H1 (cell line): ENCODE results near the gene SRSF1. TPM values are rescaled to one million over a fixed set of nuclear protein-coding genes. Genes with fewer than 3 reads are reported as not detected.
"Not testable (repeated sequence)": the region's sequence is repeated elsewhere in the genome, so short reads cannot be mapped to it uniquely, and the experiment has no call there.

Source experiments
- CTCF ChIA-PET: fragments of 300-600 bp; sonication (Branson Sonifier 250); formaldehyde crosslinking; loops from one replicate; lab custom pipeline; 2021; ENCODE audit not compliant: partially characterized antibody; lab: Charles Lee
- POLR2A ChIA-PET: fragments of 300-600 bp; sonication (Branson Sonifier 250); formaldehyde crosslinking; loops from one replicate; lab custom pipeline; 2021; ENCODE audit warnings: inconsistent platforms; ENCODE audit not compliant: partially characterized antibody; lab: Charles Lee
- DNase-seq, 2 experiments: peaks; one replicate each; pipeline versions ENCODE4 v3.0.0 to v3.0.0-alpha.2; 2010 to 2022; ENCODE audit warnings: low spot score in 2 of 2, low read depth in 1 of 2, mixed read lengths in 1 of 2
- FAIRE-seq: peaks from 2 replicates; lab custom pipeline; 2011; peaks lifted over from hg19 to GRCh38; lab: Jason Lieb, UNC
- H2AFZ ChIP-seq: 2 replicates; pipeline ENCODE4 v1.8.1; 2012; ENCODE audit warnings: low read length, inconsistent platforms
- H2AK5ac ChIP-seq: 2 replicates; pipeline ENCODE4 v1.6.1; 2013; ENCODE audit warnings: low read depth, low read length
- H2BK120ac ChIP-seq: replicated peaks from 2 replicates; pipeline ENCODE3; 2013; ENCODE audit warnings: low read depth, low read length, inconsistent platforms
- H2BK12ac ChIP-seq: 2 replicates; pipeline ENCODE4 v1.6.1; 2013; ENCODE audit warnings: low read depth, low read length
- H2BK15ac ChIP-seq: 2 replicates; pipeline ENCODE4 v1.6.1; 2013; ENCODE audit warnings: low read length
- H2BK20ac ChIP-seq: 2 replicates; pipeline ENCODE4 v1.6.1; 2013; ENCODE audit warnings: low read length
- H2BK5ac ChIP-seq: 2 replicates; pipeline ENCODE4 v1.6.1; 2013; ENCODE audit warnings: low read depth, low read length
- H3K14ac ChIP-seq: 2 replicates; pipeline ENCODE4 v1.6.1; 2013; ENCODE audit warnings: inconsistent platforms; ENCODE audit not compliant: insufficient read length
- H3K18ac ChIP-seq: 2 replicates; pipeline ENCODE4 v1.6.1; 2013; ENCODE audit warnings: low read length; ENCODE audit errors: extremely low read depth
- H3K23ac ChIP-seq: 2 replicates; pipeline ENCODE4 v1.6.1; 2013; ENCODE audit warnings: inconsistent platforms; ENCODE audit not compliant: insufficient read length
- H3K23me2 ChIP-seq: 2 replicates; pipeline ENCODE4 v1.6.1; 2013; ENCODE audit warnings: low read depth, low read length
- H3K27ac ChIP-seq: 2 replicates; pipeline ENCODE4 v1.6.1; 2011; ENCODE audit warnings: low read depth, low read length, inconsistent platforms
- H3K27me3 ChIP-seq, 4 experiments: replicated peaks in 1 of 4; 1 replicate in 1 of 4; 2 replicates in 3 of 4; pipeline versions ENCODE4 v1.6.1 to v1.8.1; 2011 to 2013; ENCODE audit warnings: low read length in 3 of 4, mild to moderate bottlenecking in 3 of 4, inconsistent platforms in 2 of 4, mixed read lengths in 2 of 4, moderate library complexity in 1 of 4; ENCODE audit not compliant: control insufficient read depth in 3 of 4, insufficient read depth in 3 of 4; ENCODE audit errors: extremely low read depth in 1 of 4
- H3K36me3 ChIP-seq, 4 experiments: 2 replicates each; pipeline versions ENCODE4 v1.6.1 to v1.8.1; 2011 to 2013; ENCODE audit warnings: mild to moderate bottlenecking in 4 of 4, low read length in 3 of 4, moderate library complexity in 2 of 4, control low read depth in 1 of 4, inconsistent platforms in 1 of 4; ENCODE audit not compliant: insufficient read depth in 4 of 4, control insufficient read depth in 2 of 4
- H3K4ac ChIP-seq: replicated peaks from 2 replicates; pipeline ENCODE3; 2013; ENCODE audit warnings: low read length, low read depth, mixed read lengths, inconsistent platforms; ENCODE audit not compliant: insufficient read length
- H3K4me1 ChIP-seq, 4 experiments: replicated peaks in 1 of 4; 1 replicate in 1 of 4; 2 replicates in 3 of 4; pipeline versions ENCODE4 v1.6.1 to v1.8.1; 2011 to 2013; ENCODE audit warnings: low read length in 3 of 4, inconsistent platforms in 2 of 4, mixed read lengths in 1 of 4; ENCODE audit not compliant: insufficient read depth in 4 of 4, control insufficient read depth in 3 of 4
- H3K4me2 ChIP-seq, 2 experiments: 2 replicates each; pipeline versions ENCODE4 v1.6.1 to v1.8.1; 2011 to 2013; ENCODE audit warnings: low read depth in 2 of 2, low read length in 2 of 2, control low read depth in 1 of 2, inconsistent platforms in 1 of 2, mild to moderate bottlenecking in 1 of 2; ENCODE audit not compliant: insufficient read depth in 1 of 2
- H3K4me3 ChIP-seq, 4 experiments: fragments of 200-600, 300-600 bp in 1 of 4; sonication (generic), shearing (Covaris generic), sonication (Bioruptor Twin) in 1 of 4; 2 replicates each; pipeline versions ENCODE4 v1.5.1 to v1.8.1; 2011 to 2016; ENCODE audit warnings: low read length in 4 of 4, low read depth in 3 of 4, control low read depth in 2 of 4, inconsistent platforms in 2 of 4, mild to moderate bottlenecking in 2 of 4, mixed read lengths in 1 of 4, moderate library complexity in 1 of 4; ENCODE audit not compliant: insufficient read depth in 2 of 4; ENCODE audit errors: extremely low read depth in 1 of 4
- H3K56ac ChIP-seq: replicated peaks from 2 replicates; pipeline ENCODE3; 2013; ENCODE audit warnings: low read depth, mild to moderate bottlenecking, mixed read lengths, low read length, inconsistent platforms; ENCODE audit not compliant: insufficient read length
- H3K79me1 ChIP-seq: 2 replicates; pipeline ENCODE4 v1.6.1; 2013; ENCODE audit warnings: low read depth, low read length, control low read depth
- H3K79me2 ChIP-seq, 2 experiments: 2 replicates each; pipeline versions ENCODE4 v1.6.1 to v1.8.1; 2012 to 2013; ENCODE audit warnings: low read length in 2 of 2, mild to moderate bottlenecking in 2 of 2, inconsistent platforms in 1 of 2; ENCODE audit not compliant: insufficient read depth in 2 of 2, control insufficient read depth in 1 of 2
- H3K9ac ChIP-seq, 4 experiments: replicated peaks in 1 of 4; 1 replicate in 1 of 4; 2 replicates in 3 of 4; pipeline versions ENCODE4 v1.6.1 to v1.8.1; 2011 to 2013; ENCODE audit warnings: low read depth in 3 of 4, low read length in 3 of 4, control low read depth in 2 of 4, mild to moderate bottlenecking in 2 of 4, moderate library complexity in 2 of 4, inconsistent platforms in 1 of 4; ENCODE audit errors: extremely low read depth in 1 of 4
- H3K9me3 ChIP-seq, 2 experiments: 2 replicates each; pipeline versions ENCODE4 v1.6.1 to v1.8.1; 2012 to 2013; ENCODE audit warnings: mild to moderate bottlenecking in 2 of 2, moderate library complexity in 2 of 2, control low read depth in 1 of 2, inconsistent platforms in 1 of 2, low read depth in 1 of 2, low read length in 1 of 2, mixed read lengths in 1 of 2; ENCODE audit not compliant: insufficient read depth in 2 of 2
- H4K20me1 ChIP-seq, 2 experiments: replicated peaks in 1 of 2; 2 replicates each; pipeline versions ENCODE3 to v1.8.1; 2011 to 2013; ENCODE audit warnings: inconsistent platforms in 2 of 2, low read length in 2 of 2, mild to moderate bottlenecking in 1 of 2; ENCODE audit not compliant: insufficient read depth in 2 of 2, control insufficient read depth in 1 of 2
- H4K5ac ChIP-seq: 2 replicates; pipeline ENCODE4 v1.6.1; 2013; ENCODE audit warnings: low read length, low read depth, mixed read lengths, inconsistent platforms; ENCODE audit not compliant: insufficient read length
- H4K8ac ChIP-seq: 2 replicates; pipeline ENCODE4 v1.8.0; 2013; ENCODE audit warnings: mild to moderate bottlenecking, moderate library complexity, low read length, inconsistent platforms; ENCODE audit not compliant: insufficient read depth; ENCODE audit errors: extremely low read depth
- H4K91ac ChIP-seq: replicated peaks from 2 replicates; pipeline ENCODE3; 2013; ENCODE audit warnings: low read length, mixed read lengths, inconsistent platforms; ENCODE audit not compliant: insufficient read length
- WGBS, 2 experiments: shearing (Covaris generic) in 1 of 2; methylation state at CpG; one replicate each; pipeline versions ENCODE4 v1.1.6 to v1.1.7; 2013 to 2015; ENCODE audit warnings: low lambda C conversion rate in 2 of 2, mixed read lengths in 2 of 2, inconsistent platforms in 1 of 2, low coverage in 1 of 2, missing lambda C conversion rate in 1 of 2; ENCODE audit not compliant: insufficient replicate concordance in 2 of 2, insufficient coverage in 1 of 2, insufficient read length in 1 of 2; ENCODE audit errors: extremely low coverage in 1 of 2, missing lambda C conversion rate in 1 of 2; 5-methylcytosine and 5-hydroxymethylcytosine counted together
- polyA plus RNA-seq, 7 experiments: library from polyadenylated mRNA; depleted of rRNA in 3 of 7; stranded (reverse) in 5 of 7; unstranded in 2 of 7; fragments of >200 nt in 5 of 7; fragments of 200-250 nt in 2 of 7; gene quantifications; 1 replicate in 5 of 7; 2 replicates in 1 of 7; 4 replicates in 1 of 7; pipeline versions ENCODE4 v1.2.1 to v1.2.3, GENCODE V29; 2011 to 2013; ENCODE audit warnings: missing spikeins in 2 of 7, mixed read lengths in 2 of 7
- total RNA-seq: library from RNA; stranded (reverse); fragmentation: NEBNext Ultra II Directional; extraction: Animal tissue kit (Norgen Biotek cat#: 25700); gene quantifications from 2 replicates; pipeline ENCODE4 v1.2.1, GENCODE V29; 2021

SRSF1 gene
- total and polyA plus RNA-seq, 2 of the 8 experiments (the other 6 are each of a cell fraction or from before 2014, with no cell fraction given): 149 to 429 TPM

DNA sequence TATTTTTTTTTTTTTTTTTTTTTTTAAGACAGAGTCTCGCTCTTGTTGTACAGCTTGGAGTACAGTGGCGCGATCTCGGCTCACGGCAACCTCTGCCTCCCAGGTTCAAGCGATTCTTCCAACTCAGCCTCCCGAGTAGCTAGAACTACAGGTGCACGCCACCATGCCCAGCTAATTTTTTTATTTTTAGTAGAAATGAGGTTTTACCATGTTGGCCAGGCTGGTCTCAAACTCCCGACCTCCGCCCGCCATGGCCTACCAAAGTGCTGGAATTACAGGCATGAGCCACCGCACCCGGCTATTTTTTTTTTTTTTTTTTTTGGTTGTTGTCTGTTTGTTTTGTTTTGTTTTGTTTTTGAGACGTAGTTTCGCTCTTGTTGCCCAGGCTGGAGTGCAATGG lies 48.7 kb downstream of the SRSF1 start:
- not testable (repeated sequence) for H3K79me1 ChIP-seq, H3K4ac ChIP-seq, H3K18ac ChIP-seq, H3K56ac ChIP-seq, H3K9ac ChIP-seq, H2AFZ ChIP-seq, H2BK20ac ChIP-seq, H3K9me3 ChIP-seq, H2AK5ac ChIP-seq, H2BK120ac ChIP-seq, H3K27ac ChIP-seq, H3K79me2 ChIP-seq, H3K4me2 ChIP-seq, H4K20me1 ChIP-seq, H4K91ac ChIP-seq, FAIRE-seq, H2BK12ac ChIP-seq, H3K36me3 ChIP-seq, H3K23ac ChIP-seq, H3K23me2 ChIP-seq, H4K5ac ChIP-seq, H2BK5ac ChIP-seq, H2BK15ac ChIP-seq, H3K14ac ChIP-seq, H3K4me3 ChIP-seq, H4K8ac ChIP-seq
- 97% methylated on average over 12 of the region's 15 CpGs; no CpG with 5 or more reads in 1 of the 2 experiments for WGBS, 2 experiments
- peaks cover 0 to 25% (median 19%) of the 10 kb centered on the region in 4 experiments; a peak in 6 of 7 replicates for H3K27me3 ChIP-seq
- peak in 1 of 2 experiments; percentile 10 for DNase-seq
- ChIA-PET POLR2A (interaction anchor here (0.7 to 1.0 kb wide), 2 partner anchors 81 to 156 kb away, joined by 3 read pairs; no protein-coding TSS in a partner anchor), CTCF (interaction anchor here (0.7 to 13.5 kb wide), 4 partner anchors 10 to 288 kb away, joined by 3 to 162 read pairs (median 30); no protein-coding TSS in a partner anchor)
- H3K4me1 ChIP-seq: peaks cover 10 to 20% (median 13%) of the 10 kb centered on the region in 4 experiments; a peak in 6 of 7 replicates
